ENCODE measurements around the gene PGP. TPM values are rescaled to one million over a fixed set of nuclear protein-coding genes. Genes with fewer than 3 reads are reported as not detected.

The PGP gene
- total RNA-seq, 2 experiments from 2014 or later: 19.8 to 20.1 TPM

- POLR2A ChIA-PET: interaction anchor here (0.8 to 2.3 kb wide), 9 partner anchors 9 to 105 kb away, joined by 3 to 7 read pairs (median 4); no protein-coding TSS in a partner anchor
- intact Hi-C loops (cut with micrococcal nuclease): no loop called here
- no peak for TF ChIP-seq CTCF (IDR thresholded peaks at IDR 0.05)
- no peak for DNase-seq
- H3K4me1 Mint-ChIP-seq (ENCODE audit: low read depth): peaks cover 9% of the 10 kb centered on the region
- peaks cover 61% of the 10 kb centered on the region for H3K36me3 Mint-ChIP-seq (ENCODE audit: low read depth)
- no peaks in the 10 kb centered on the region for H3K27me3 Mint-ChIP-seq
- H3K4me3 Mint-ChIP-seq: no peak overlapping the region
- CTCF ChIA-PET: interaction anchor here (1.2 kb wide), 1 partner anchor 10 kb away, joined by 3 read pairs; no protein-coding TSS in a partner anchor
- ATAC-seq: no peak
- no peaks in the 10 kb centered on the region for H3K9me3 Mint-ChIP-seq
- peak overlapping the region; percentile 39 for H3K27ac Mint-ChIP-seq
Observed at GRCh38 chr16:2256531-2257140, 42.0 kb upstream of the PGP start.

- intact Hi-C loops (cut with micrococcal nuclease): no loop called here
- ATAC-seq (no peak), DNase-seq (no peak)
- Mint-ChIP-seq H3K4me1 (ENCODE audit: low read depth) (peaks cover 14% of the 10 kb centered on the region), H3K27ac (peak overlapping the region; percentile 49), H3K9me3 (no peaks in the 10 kb centered on the region), H3K27me3 (no peaks in the 10 kb centered on the region), H3K4me3 (no peak overlapping the region), H3K36me3 (ENCODE audit: low read depth) (peaks cover 51% of the 10 kb centered on the region)
- POLR2A ChIA-PET: interaction anchor here (0.6 to 3.8 kb wide), 11 partner anchors 8 to 272 kb away, joined by 3 to 59 read pairs (median 4); partner anchors contain the start of gene TRAF7
- TF ChIP-seq CTCF (IDR thresholded peaks at IDR 0.05): no peak
- CTCF ChIA-PET: interaction anchor here (2.7 kb wide), 2 partner anchors 10 to 28 kb away, joined by 9 to 10 read pairs; no protein-coding TSS in a partner anchor
Observed at GRCh38 chr16:2253293-2253692, 38.7 kb upstream of the PGP start.

- no peaks in the 10 kb centered on the region for H3K27me3 Mint-ChIP-seq
- H3K9me3 Mint-ChIP-seq: no peaks in the 10 kb centered on the region
- intact Hi-C loops (cut with micrococcal nuclease): no loop called here
- ATAC-seq (no peak), DNase-seq (no peak)
- peaks cover 14% of the 10 kb centered on the region for H3K4me1 Mint-ChIP-seq (ENCODE audit: low read depth)
- POLR2A ChIA-PET: interaction anchor here (0.6 to 3.8 kb wide), 13 partner anchors 9 to 272 kb away, joined by 3 to 59 read pairs (median 7); partner anchors contain the start of genes DNASE1L2, PGP and TRAF7
- no peak for TF ChIP-seq CTCF (IDR thresholded peaks at IDR 0.05)
- H3K27ac Mint-ChIP-seq: peak overlapping the region; percentile 49
- CTCF ChIA-PET: interaction anchor here (1.1 to 3.1 kb wide), 4 partner anchors 10 to 248 kb away, joined by 3 to 24 read pairs (median 10); partner anchors contain the start of gene CASKIN1
- peak overlapping the region; percentile 7 for H3K4me3 Mint-ChIP-seq
- peaks cover 46% of the 10 kb centered on the region for H3K36me3 Mint-ChIP-seq (ENCODE audit: low read depth)
Observed at GRCh38 chr16:2252806-2253148, 38.1 kb upstream of the PGP start.

GRCh38 chr16:2251296-2252111, 36.9 kb upstream of the PGP start, which contains the start of gene ECI1:
ECI1 (minus strand) TSS chr16:2251587; CDS start chr16:2251566, 21 bp downstream.
- Mint-ChIP-seq H3K27me3 (no peaks in the 10 kb centered on the region), H3K27ac (peak within 1 kb of the TSS; percentile 91), H3K4me3 (peak within 1 kb of the TSS; percentile 88), H3K36me3 (ENCODE audit: low read depth) (peaks cover 37% of the 10 kb centered on the region), H3K9me3 (no peaks in the 10 kb centered on the region), H3K4me1 (ENCODE audit: low read depth) (peaks cover 14% of the 10 kb centered on the region)
- CTCF ChIA-PET: interaction anchor here (0.6 to 3.1 kb wide), 6 partner anchors 12 to 249 kb away, joined by 3 to 24 read pairs (median 6); partner anchors contain the start of gene CASKIN1
- peak; percentile 91 for ATAC-seq
- DNase-seq: peak; percentile 87
- intact Hi-C loops (cut with micrococcal nuclease): no loop called here
- peak; percentile 41 for TF ChIP-seq CTCF (IDR thresholded peaks at IDR 0.05)
- POLR2A ChIA-PET: interaction anchor here (0.6 to 3.8 kb wide), 31 partner anchors 9 to 645 kb away, joined by 3 to 59 read pairs (median 5); partner anchors contain the start of genes BRICD5, CCNF, DNASE1L2 and PGP

Data from activated CD8-positive, alpha-beta T cell treated with anti-CD3 and anti-CD28 coated beads for 36 hours (primary cell).